Stimulated activated CD8-positive, alpha-beta memory T cell treated with anti-CD3 and anti-CD28 coated beads, Interleukin-15, amount 100 ng/mL, for 4 hours (primary cell): ENCODE results near the gene AGAP1.
"Not testable (repeated sequence)": the region's sequence is repeated elsewhere in the genome, so short reads cannot be mapped to it uniquely, and the experiment has no call there.

Experiments
- DNase-seq, 2 donors: peaks; one replicate each; pipeline ENCODE4 v3.0.0-alpha.2; 2020; ENCODE audit warnings: low read depth in 2 of 2

The AGAP1 gene

DNA sequence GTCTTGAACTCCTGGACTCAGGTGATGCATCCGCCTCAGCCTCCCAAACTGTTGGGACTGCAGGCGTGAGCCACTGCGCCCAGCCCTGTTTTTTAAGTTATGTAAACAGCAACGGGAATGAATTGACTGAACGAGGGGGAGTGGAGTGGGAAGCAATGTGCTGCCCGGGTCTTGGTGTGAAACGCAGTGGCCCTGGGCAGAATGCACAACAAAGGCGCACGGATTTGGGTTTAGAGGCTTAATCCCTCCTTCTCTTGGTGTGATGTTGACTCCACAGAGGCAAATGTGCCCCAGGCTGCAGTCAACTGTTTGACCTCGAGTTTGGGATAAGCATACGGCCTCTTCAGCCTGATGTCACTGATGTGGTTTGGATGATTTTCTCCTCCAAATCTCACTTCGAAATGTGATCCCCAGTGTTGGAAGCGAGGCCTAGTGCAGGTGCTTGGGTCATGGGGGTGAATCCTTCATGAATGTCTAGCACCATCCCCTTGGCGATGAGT, 97.4 kb downstream of the AGAP1 start:
- no peak for DNase-seq

DNA sequence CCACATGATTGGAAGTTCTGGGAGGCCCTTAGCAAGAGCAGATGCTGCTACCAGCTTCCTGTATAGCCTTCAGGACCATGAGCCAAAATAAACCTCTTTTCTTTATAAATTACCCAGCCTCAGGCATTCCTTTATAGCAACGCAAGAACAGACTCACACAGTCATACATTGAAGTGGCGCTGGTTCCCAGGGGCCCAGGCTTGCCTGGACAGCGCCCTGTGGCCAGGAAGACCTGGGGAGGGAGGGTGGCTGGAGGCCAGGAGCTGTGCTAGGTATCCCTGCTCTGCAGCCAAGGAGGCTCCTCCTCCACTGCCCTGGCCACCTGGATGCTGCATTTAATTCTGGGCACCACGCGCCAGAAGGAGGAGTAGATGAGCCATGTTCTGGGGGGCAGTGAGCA, 98.1 kb downstream of the AGAP1 start:
- no peak for DNase-seq

DNA sequence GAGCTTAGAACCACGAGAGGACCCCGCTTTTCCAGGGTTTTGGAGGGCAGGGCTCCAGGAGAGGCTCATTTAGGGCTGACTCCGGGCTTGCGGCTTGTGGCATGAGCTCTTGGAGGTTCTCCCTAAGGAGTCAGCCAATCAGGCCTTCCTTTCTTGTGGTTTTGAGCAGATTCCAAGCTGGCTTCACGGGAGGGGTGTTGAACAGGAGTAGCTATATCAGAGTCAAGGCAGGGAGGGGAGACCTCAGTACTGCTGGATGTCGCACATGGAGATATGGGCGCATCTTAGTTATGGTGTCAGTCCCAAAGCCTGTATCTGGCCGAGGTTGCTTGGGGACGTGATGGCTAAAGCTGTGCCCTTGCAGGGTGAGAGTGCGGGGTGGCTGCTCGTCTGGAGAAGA, 98.6 kb downstream of the AGAP1 start:
- no peak for DNase-seq

DNA sequence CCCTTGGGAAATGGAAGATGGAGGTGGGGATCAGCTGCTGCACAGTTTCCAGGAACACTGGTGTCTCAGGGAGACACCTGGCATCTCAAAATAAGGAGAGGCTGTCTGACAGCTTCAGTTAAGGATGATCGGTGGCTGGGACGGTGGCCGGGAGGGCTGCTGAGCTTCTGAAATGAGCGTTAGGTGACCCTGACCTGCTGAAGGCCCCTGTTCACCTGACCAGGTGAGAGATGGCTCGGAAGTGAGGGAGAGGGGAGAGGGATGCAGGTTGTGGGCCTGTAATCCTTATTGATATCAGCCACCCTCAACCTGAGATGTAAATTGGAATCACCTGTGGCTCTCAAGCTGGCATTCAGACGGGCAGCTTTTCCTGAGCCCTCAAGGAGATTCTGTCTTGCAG, 99.0 kb downstream of the AGAP1 start:
- no peak for DNase-seq

DNA sequence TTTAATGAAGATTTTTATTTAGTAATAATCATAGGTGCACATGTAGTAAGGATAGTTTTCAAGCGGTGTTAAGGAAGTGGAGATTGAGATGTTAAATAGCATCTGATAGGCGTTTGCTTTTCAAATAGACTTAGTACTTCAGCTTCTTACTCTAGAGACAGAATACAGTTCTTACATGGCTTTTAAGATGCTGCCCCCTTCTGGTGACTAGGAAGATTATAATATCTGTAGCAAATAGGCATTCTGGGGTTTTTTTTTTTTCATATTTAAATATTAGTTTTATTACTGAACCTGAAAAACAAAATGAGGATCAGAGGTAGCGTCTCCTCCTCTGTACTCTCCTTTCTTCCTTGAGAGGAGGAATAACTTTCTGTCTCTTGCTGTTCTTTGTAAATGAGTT, 100.2 kb downstream of the AGAP1 start:
- DNase-seq, result no peak

DNA sequence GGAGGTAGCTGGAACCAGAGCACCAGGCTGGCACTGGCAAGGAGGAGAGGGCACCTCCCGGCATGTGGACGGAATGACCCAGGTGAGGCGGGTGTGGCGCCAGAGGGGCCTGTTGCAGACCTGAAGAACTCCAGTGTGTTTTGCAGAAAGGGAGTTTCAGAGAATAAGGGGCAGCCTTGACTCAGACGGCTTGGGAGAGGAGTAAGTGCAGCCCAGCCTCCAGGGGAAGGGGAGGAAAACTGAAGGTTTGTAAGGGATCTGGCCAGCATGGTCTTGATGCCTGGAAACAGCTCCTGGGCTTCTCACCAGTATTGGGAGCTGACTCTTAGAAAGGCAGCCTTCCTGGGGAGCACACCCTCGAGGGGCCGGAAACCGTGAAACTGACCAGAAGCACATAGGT, 101.1 kb downstream of the AGAP1 start:
- DNase-seq, result no peak

DNA sequence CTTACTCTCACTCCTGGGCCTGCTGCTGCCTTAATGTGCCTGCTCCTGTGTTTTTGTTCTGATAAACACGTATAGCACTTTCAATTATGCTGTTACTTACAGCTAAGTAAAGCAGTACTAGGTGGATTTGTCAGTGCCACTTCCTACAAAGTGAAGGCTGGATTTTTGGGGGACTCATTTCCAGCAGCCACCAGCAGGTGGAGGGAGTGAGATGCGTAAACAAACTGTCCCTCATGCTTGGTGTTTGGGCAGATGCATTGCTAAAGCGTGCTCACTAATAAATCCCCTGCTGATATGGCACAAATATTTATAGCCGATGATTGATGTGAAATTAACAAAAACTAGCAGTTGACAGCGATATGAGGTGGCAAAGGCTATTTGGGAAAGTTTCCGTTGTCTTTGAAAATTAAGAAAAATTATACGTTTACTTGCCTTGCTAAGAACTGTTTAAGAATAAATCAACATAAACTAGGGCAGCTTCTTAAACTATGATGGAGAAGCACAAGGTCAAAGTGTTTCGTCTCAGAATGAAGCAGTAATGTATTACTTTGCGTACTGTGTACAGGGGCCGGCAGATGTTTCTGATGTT, 101.7 kb downstream of the AGAP1 start:
- no peak for DNase-seq

DNA sequence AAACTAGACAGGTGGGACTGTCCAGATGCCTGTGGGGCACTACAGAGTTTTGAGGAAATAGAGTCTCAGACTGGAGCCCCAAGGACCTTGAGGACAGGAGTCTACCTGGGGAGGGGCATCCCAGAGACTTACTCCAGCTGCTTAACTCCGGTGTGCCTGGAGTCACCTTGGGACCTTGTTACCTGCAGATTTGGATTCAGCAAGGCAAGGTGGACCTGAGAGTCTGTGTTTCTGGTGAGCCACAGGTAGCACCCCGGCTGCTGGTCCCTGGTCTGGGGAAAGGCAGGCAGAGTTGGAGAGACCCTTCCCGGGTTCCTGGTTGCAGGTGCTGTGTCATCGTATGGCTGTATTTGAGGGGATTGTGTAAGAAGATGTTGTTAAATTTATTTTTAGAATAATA, 102.4 kb downstream of the AGAP1 start:
- DNase-seq, result no peak

DNA sequence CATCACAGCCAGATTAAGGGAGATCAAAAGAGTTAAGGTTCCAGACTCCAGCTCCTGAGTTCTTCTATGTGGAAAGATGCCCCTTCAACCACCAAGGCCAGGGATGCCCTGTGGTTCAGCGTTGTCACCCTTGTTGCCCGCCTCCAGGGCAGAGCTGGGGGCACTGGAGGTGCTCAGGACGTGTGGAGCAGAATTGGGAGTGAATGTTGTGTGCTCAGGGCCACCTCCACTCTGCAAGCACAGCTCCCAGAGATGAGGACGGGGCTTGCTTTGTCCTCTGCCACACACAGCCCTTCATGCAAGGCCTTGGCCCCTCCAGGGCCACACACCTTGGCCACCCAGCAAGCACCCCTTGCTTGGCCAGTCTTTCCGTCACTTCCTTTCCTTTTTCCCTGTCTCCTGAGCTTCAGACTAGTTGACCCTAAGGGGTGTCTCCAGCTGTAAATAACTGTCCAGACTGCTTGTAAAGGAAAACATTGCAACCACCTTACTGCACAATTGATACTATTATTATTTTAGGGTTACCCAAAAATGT, 103.3 kb downstream of the AGAP1 start:
- no peak for DNase-seq

DNA sequence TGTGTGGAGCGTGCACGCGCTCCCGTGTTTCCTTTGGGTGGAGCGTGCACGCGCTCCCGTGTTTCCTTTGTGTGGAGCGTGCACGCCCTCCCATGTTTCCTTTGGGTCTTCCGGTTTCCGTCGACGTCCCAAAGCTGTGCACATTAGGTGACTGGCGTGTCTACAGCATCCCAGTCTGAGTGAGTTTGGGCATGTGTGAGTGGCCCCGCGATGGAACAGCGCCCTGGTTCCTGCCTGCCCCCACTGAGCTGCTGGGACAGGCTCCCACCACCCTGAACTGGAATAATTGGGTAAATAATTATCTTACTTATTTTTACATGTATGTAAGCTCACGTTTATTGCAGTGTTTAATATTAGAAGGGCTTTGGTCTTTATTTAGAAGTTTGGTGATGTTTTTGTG, 104.2 kb downstream of the AGAP1 start:
- no peak for DNase-seq

DNA sequence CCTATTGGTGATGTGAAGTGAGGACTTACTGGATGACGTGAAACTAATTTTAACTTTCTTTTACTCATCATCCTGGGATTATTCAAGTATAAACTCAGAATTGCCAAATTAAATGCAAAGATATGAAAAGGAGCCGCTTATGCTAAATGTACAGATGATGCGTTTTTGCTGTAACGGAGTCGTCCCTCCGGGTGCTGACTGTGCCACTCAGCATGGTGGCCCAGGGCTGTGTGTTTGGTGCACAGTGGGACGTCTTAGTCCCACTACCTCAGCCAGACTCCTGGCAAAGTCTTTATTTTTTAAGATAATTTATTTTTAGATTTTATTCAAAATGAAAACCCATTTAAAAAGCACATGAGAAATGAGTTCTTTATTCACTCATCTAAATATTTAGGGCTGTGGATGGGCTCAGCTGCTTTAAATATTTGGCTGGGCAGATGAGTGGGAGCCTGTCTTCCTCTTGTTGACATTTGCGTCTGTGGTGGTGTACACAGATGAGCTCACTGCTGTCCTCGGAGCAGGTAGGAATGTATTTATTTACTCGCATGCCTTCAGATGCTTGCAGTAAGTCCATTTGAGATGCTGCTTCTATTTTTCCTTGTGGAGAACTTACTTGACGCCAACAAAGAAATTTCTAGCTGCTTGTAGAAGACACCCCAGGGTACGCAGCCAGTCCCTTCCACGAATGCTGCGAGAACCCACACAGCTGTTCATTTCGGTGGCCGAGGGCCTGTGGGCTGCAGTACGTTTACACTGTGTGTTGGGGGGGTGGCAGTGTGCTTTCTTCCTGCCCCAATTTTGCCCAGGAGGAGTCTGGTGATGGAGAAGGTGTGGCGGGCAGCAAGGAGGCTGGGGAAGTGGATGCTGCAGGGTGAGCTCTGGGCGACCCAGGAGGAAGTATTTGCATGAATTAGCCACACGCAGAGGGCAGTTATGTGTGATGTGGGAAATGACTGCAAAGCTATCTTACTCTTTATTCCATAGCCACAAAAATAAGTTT, 105.0 kb downstream of the AGAP1 start:
- no peak for DNase-seq

DNA sequence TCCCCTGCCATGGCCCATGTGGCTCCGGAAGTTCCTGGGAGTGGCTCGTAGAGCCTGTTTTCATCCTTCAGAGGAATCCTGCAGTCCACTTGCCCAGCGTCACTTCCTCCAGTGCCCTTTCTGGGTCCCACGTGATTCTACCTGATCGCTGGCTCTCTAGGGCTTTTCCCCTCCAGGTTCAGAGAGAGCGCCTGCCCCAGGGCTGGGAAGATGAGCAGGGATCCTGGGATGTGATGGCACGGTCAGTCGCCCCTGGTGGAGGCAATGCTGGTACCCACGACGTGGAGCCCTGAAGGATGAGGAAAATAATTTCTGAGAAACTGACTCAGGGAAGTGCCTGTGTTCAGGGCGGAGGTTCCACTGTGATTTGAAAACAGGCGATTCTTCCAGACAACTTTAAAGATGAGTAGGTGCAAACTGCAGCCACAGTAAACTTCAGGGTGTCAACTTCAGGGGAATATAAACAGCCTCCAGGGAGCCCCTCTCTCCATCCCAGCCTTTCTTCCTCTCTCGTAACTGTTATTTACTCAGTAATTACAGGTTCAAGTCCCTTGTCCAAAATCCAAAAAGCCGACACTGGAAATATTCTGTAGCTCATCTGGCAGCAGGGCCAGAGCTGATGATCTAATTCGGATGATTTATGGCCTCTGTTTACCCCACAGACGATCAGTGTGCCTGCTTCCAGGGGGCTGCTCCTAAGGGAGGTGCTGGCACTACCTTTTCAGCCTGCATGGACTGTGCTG, 105.9 kb downstream of the AGAP1 start:
- DNase-seq, result no peak

DNA sequence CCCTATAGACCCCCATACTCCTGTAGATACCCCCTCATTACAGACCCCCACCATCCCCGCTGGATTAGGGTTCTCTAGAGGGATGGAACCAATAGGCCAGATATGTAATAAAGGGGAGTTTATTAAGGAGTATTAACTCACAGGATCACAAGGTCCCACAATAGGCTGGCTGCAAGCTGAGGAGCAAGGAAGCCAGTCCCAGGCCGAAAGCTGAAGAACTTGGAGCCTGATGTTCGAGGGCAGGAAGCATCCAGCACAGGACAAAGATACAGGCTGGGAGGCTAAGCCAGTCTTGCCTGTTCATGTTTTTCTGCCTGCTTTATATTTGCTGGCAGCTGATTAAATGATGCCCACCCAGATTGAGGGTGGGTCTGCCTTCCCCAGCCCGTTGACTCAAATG, 106.6 kb downstream of the AGAP1 start:
- no peak for DNase-seq

DNA sequence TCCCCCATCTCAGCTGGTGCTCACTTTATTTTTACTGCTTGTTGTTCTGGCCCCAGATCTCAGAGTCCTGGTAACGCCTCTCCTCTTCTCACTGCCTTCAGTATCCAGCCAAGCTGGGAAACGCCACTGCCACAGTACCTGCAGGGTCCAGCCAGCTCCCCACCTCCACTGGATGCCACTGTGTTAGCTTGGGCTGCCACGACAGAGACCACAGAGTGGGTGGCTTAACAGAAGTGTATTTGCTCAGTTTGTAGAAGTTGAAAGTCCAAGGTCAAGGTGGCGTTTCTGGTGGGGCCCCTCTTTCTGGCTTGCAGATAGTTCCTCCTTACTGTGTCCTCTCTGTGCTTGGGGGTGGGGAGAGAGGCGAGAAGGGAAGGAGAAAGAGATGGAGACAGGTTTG, 107.1 kb downstream of the AGAP1 start:
- no peak for DNase-seq

DNA sequence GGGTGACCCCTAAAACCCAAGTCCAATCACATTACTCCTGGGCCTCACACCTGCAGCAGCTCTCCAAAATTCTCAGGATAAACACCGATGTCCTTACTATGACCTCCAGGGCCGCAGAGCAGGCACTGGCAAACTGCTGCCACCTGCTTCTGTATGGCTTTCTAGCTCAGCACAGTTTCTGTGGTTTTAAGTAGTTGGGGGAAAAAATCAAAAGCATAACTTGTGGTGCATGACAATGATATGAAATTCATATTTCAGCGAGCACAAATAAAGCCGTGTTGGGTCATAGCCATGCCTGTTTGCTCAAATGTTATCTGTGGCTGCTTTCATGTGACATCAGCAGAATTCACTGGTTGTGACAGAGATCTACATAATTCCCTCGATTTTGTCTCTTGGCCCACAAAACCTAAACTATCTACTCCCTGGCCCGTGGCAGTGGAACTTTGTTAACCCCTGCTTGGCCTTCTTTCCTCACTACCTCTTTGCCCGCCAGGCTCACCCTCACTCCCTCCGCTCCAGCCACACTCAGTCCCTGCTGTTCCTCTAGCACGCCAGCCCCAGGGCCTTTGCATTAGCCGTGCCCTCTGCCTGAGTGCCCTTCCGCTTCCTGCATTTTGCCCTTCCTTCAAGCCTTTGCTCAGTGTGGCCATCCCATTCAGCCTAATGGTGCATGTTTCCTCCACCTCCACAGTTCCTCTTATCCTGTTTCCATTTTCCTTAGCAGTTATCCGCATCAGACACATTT, 108.3 kb downstream of the AGAP1 start:
- DNase-seq, result no peak

DNA sequence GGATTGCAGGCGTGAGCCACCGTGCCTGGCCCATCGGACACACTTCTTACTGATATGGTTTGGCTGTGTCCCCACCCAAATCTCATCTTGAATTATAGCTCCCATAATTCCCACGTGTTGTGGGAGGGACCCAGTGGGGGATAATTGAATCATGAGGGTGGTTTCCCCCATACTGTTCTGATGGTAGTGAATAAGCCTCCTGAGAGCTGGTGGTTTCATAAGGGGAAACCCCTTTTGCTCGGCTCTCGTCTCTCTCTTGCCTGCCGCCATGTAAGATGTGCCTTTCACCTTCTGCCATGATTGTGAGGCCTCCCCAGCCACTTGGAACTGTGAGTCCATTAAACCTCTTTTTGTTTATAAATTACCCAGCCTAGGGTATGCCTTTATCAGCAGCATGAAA, 109.1 kb downstream of the AGAP1 start:
- not testable (repeated sequence) for DNase-seq

DNA sequence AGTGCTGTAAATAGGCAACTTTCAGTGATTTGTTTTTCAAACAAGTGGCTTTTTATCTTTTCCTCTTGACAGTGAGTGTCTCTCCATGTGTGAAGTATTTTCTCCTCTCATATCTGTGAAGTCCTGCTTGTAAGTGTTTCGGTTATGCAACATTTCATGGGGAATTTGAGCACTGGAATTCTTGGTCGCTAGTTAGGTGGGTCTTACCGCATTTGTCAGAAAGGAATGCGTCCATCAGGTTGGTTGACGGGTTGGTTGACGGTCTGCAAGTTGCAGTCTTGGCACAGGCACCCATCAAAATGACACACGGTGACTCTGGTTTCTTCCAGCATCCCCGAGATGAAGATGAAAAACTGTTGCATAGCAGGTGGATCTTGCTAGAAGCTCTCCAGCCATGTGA, 109.8 kb downstream of the AGAP1 start:
- DNase-seq, result no peak

DNA sequence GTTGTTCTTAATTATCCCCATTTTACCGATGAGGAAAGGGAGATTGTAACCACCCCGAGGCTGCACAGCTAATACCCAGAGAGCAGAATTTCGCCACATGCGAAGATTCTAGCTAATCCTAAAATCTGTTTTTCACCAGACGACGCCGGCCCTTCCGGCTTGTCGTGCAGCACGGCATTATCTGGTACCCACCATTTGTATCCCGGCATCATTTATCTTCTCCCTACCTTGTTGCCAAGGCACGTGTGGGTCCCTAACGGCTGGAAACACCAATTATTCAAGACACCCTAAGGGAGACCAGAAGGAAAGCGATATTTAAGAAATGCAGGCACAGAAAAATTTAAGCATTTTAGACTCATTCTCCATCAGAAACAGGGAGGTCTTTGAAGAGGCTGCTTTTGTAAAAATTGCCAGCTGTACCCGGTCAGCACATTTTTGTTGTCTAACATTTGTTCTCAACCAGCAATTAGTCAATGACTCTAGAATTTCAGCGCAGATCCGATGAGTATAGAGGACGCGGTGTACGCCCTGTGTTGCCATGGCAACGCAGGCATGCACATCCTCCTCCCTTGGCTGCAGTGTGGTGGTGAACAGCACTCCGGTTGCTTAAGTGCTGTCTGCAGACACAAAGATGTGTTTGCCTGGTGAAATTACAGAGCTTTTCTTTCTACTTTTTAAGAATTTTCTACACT, 111.6 kb downstream of the AGAP1 start:
- no peak for DNase-seq

DNA sequence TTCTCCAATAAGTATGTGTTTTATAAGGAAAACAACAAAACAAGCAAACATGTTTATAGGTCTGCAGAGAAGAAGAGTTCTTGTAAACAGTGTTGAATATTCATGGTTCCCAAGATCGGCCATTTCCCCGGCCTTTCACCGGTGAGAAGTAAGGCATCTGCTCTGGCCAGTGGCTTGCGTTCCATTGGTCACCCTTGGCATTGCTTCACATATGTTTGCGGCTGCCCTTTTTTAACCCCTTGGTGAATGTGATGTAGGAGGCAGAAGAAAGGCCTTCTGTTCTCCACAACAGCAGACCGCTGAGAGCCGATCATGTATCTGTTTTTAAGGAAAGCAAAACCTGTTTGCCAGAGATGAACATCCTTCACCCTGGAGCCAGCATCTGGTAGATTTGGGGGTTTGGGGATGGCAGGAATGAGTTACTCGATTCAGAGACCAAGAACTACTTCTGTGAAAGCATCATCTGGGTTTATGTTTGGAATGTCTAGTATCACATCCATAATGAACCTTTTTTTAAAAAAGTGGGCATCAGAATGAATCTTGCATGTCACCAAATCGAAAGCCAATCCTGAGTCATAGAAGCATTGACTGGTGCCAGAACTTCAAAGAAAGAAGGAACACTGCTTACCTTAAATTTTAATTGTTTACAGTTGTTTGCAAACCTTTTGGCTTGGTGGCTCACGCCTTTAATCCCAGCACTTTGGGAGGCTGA, 112.3 kb downstream of the AGAP1 start:
- DNase-seq, result no peak

DNA sequence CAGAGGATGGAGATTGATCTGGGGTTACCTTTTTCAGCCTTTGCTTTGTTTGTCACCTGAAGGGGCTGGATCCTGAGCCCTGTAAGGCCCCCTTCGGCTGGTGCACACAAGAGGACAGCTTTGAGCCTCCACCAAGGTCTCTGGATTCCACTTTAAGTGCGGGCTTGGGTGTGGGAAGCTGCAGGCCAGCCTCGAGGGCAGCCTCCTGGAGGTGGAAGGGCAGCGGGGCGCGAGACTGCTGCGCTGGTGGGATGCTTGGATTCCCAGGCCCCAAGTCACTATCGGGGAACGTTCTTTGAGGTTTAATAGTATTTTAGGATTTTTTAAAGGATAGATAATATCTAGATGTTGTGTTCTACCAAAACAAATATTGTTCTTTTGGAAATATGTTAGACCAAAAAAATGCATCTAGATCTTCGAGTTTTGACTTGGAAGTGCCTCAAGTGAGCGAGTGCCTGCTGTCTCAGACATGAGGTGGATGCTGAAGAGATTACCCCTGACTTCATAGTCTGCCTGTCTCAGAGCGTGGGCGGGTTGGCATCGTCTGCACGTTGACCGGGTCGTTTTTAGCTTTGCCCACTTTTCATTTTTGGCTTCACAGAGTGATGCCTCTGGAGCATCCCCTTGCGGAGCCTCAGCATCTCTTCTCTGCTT, 113.8 kb downstream of the AGAP1 start:
- DNase-seq, result no peak
